ENCODE measurements around the gene OPRPN. TPM values are rescaled to one million over a fixed set of nuclear protein-coding genes. Genes with fewer than 3 reads are reported as not detected.

The OPRPN gene
- total and polyA plus RNA-seq, 2 donors (not counting 1 experiment from before 2014, with no cell fraction given), result not detected

- Histone ChIP-seq H3K27ac (ENCODE audit: insufficient read depth, low read length) (no peak overlapping the region), H3K4me3 (replicated peaks in 1 of 4; ENCODE audit: control extremely low read depth in 1 of 4, insufficient read depth in 1 of 4, low read depth in 3 of 4, low read length in 4 of 4) (no peak overlapping the region), H3K9ac (ENCODE audit: insufficient read depth, low read length) (no peak overlapping the region), H2AFZ (ENCODE audit: low read length) (no peak overlapping the region), H3K4me1 (ENCODE audit: control insufficient read depth, extremely low read depth, insufficient read depth, low read length) (no peaks in the 10 kb centered on the region), H3K36me3 (ENCODE audit: control insufficient read depth, insufficient read depth, low read length) (no peaks in the 10 kb centered on the region), H3K79me2 (ENCODE audit: control insufficient read depth, insufficient read depth, low read length) (no peaks in the 10 kb centered on the region), H3K9me3 (ENCODE audit: control insufficient read depth, insufficient read depth, low read depth, low read length) (no peaks in the 10 kb centered on the region), H3K4me2 (ENCODE audit: extremely low read depth, insufficient read depth, low read length) (no peak overlapping the region), H3K27me3 (ENCODE audit: control insufficient read depth, insufficient read depth, low read length) (no peaks in the 10 kb centered on the region), H4K20me1 (ENCODE audit: control insufficient read depth, extremely low read depth, insufficient read depth, low read length) (no peaks in the 10 kb centered on the region)
- TF ChIP-seq CTCF (conservative IDR thresholded peaks at IDR 0.05 in 1 of 2, IDR thresholded peaks at IDR 0.05 in 1 of 2; ENCODE audit: low read depth in 1 of 2, low read length in 2 of 2), result no peak
- no peak for TF ChIP-seq EZH2 (IDR thresholded peaks at IDR 0.05; ENCODE audit: low read length, missing control alignments)
- no peak for DNase-seq (ENCODE audit: low read depth in 2 of 2)
These were observed 27.6 kb downstream of the OPRPN start for GRCh38 chr4:70425306-70425705.

DNA sequence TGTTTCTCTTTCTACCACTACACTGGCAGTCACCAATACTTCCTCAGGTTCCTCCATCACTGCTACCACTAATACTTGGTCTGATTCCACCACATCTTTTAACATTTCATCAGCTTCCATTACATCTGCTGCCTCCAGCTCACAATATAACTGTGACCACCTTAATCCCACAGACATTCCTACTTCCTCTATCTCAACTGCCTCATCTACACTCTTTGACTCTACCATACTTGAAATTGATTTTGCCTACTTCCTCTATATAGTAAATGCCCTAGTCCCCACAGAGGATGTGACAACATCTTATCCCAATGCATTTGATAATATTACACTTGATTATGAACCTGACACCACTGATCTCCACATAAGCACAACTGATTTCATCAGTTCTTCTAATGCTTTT, 29.0 kb downstream of the OPRPN start:
- Histone ChIP-seq H3K27me3 (ENCODE audit: control insufficient read depth, insufficient read depth, low read length) (no peaks in the 10 kb centered on the region), H3K36me3 (ENCODE audit: control insufficient read depth, insufficient read depth, low read length) (no peaks in the 10 kb centered on the region), H3K4me2 (ENCODE audit: extremely low read depth, insufficient read depth, low read length) (no peak overlapping the region), H3K9me3 (ENCODE audit: control insufficient read depth, insufficient read depth, low read depth, low read length) (no peaks in the 10 kb centered on the region), H3K79me2 (ENCODE audit: control insufficient read depth, insufficient read depth, low read length) (no peaks in the 10 kb centered on the region), H3K4me3 (replicated peaks in 1 of 4; ENCODE audit: control extremely low read depth in 1 of 4, insufficient read depth in 1 of 4, low read depth in 3 of 4, low read length in 4 of 4) (no peak overlapping the region), H3K4me1 (ENCODE audit: control insufficient read depth, extremely low read depth, insufficient read depth, low read length) (no peaks in the 10 kb centered on the region), H2AFZ (ENCODE audit: low read length) (no peak overlapping the region), H3K9ac (ENCODE audit: insufficient read depth, low read length) (no peak overlapping the region), H3K27ac (ENCODE audit: insufficient read depth, low read length) (no peak overlapping the region), H4K20me1 (ENCODE audit: control insufficient read depth, extremely low read depth, insufficient read depth, low read length) (no peaks in the 10 kb centered on the region)
- no peak for TF ChIP-seq EZH2 (IDR thresholded peaks at IDR 0.05; ENCODE audit: low read length, missing control alignments)
- TF ChIP-seq CTCF (conservative IDR thresholded peaks at IDR 0.05 in 1 of 2, IDR thresholded peaks at IDR 0.05 in 1 of 2; ENCODE audit: low read depth in 1 of 2, low read length in 2 of 2), result no peak
- DNase-seq (ENCODE audit: low read depth in 2 of 2), result no peak

GRCh38 chr4:70437197-70437596, 39.5 kb downstream of the OPRPN start:
- Histone ChIP-seq H3K4me1 (ENCODE audit: control insufficient read depth, extremely low read depth, insufficient read depth, low read length) (no peaks in the 10 kb centered on the region), H3K79me2 (ENCODE audit: control insufficient read depth, insufficient read depth, low read length) (no peaks in the 10 kb centered on the region), H3K4me2 (ENCODE audit: extremely low read depth, insufficient read depth, low read length) (no peak overlapping the region), H3K4me3 (replicated peaks in 1 of 4; ENCODE audit: control extremely low read depth in 1 of 4, insufficient read depth in 1 of 4, low read depth in 3 of 4, low read length in 4 of 4) (no peak overlapping the region), H2AFZ (ENCODE audit: low read length) (no peak overlapping the region), H3K27ac (ENCODE audit: insufficient read depth, low read length) (no peak overlapping the region), H3K27me3 (ENCODE audit: control insufficient read depth, insufficient read depth, low read length) (no peaks in the 10 kb centered on the region), H3K36me3 (ENCODE audit: control insufficient read depth, insufficient read depth, low read length) (no peaks in the 10 kb centered on the region), H4K20me1 (ENCODE audit: control insufficient read depth, extremely low read depth, insufficient read depth, low read length) (no peaks in the 10 kb centered on the region), H3K9me3 (ENCODE audit: control insufficient read depth, insufficient read depth, low read depth, low read length) (no peaks in the 10 kb centered on the region), H3K9ac (ENCODE audit: insufficient read depth, low read length) (no peak overlapping the region)
- TF ChIP-seq EZH2 (IDR thresholded peaks at IDR 0.05; ENCODE audit: low read length, missing control alignments) (no peak), CTCF (conservative IDR thresholded peaks at IDR 0.05 in 1 of 2, IDR thresholded peaks at IDR 0.05 in 1 of 2; ENCODE audit: low read depth in 1 of 2, low read length in 2 of 2) (no peak)
- DNase-seq (ENCODE audit: low read depth in 2 of 2), result no peak
